Measurements from ENCODE around the gene C7orf57. TPM values are rescaled to one million over a fixed set of nuclear protein-coding genes. Genes with fewer than 3 reads are reported as not detected.

Gene C7orf57
- total and polyA plus RNA-seq, 4 donors, result 1.6 to 14.5 (median 5.8) TPM

- no peak overlapping the region for H3K9ac ChIP-seq (ENCODE audit: insufficient read depth in 1 of 2, low read length in 2 of 2)
- TF ChIP-seq, protein P1, sequence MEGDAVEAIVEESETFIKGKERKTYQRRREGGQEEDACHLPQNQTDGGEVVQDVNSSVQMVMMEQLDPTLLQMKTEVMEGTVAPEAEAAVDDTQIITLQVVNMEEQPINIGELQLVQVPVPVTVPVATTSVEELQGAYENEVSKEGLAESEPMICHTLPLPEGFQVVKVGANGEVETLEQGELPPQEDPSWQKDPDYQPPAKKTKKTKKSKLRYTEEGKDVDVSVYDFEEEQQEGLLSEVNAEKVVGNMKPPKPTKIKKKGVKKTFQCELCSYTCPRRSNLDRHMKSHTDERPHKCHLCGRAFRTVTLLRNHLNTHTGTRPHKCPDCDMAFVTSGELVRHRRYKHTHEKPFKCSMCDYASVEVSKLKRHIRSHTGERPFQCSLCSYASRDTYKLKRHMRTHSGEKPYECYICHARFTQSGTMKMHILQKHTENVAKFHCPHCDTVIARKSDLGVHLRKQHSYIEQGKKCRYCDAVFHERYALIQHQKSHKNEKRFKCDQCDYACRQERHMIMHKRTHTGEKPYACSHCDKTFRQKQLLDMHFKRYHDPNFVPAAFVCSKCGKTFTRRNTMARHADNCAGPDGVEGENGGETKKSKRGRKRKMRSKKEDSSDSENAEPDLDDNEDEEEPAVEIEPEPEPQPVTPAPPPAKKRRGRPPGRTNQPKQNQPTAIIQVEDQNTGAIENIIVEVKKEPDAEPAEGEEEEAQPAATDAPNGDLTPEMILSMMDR (IDR thresholded peaks at IDR 0.05; ENCODE audit: control extremely low read depth, extremely low read depth), result no peak
- H3K27ac ChIP-seq (ENCODE audit: low read depth in 1 of 2, low read length in 1 of 2), result no peak overlapping the region
- ATAC-seq (ENCODE audit: insufficient read depth, low FRiP score) (no peak), DNase-seq (no peak)
- WGBS, 2 donors, result 81 to 91% methylated on average over 4 of the region's 4 CpGs
- no peaks in the 10 kb centered on the region for H3K4me1 ChIP-seq (ENCODE audit: control insufficient read depth in 5 of 5, insufficient read depth in 5 of 5, low read length in 5 of 5)
- H3K9me3 ChIP-seq (ENCODE audit: control insufficient read depth in 4 of 4, insufficient read depth in 3 of 4, low read length in 3 of 4), result no peaks in the 10 kb centered on the region
- H3K4me3 ChIP-seq, result no peak overlapping the region
- peaks cover 0 to 24% (median 6%) of the 10 kb centered on the region in 4 donors for H3K36me3 ChIP-seq (ENCODE audit: control insufficient read depth in 4 of 4, insufficient read depth in 4 of 4, low read length in 4 of 4)
- no peaks in the 10 kb centered on the region for H3K27me3 ChIP-seq (ENCODE audit: control insufficient read depth in 3 of 3, insufficient read depth in 3 of 3, low read length in 2 of 3)
Observed at GRCh38 chr7:48110868-48111267, 75.5 kb downstream of the C7orf57 start.

Other genes with a start within 250 kb of the C7orf57 start
- under 1 TPM; 0.26 to 0.80 TPM for gene PKD1L1, start 87.1 kb upstream of the C7orf57 start, total RNA-seq
- 1 to 10 TPM in 1 of 2 donors, under 1 TPM in 1; 0.30 to 1.1 TPM for gene PKD1L1, start 87.1 kb upstream of the C7orf57 start, polyA plus RNA-seq
- gene HUS1, start 55.9 kb upstream of the C7orf57 start, total RNA-seq, result 10 to 100 TPM; 26.5 to 33.9 TPM
- gene HUS1, start 55.9 kb upstream of the C7orf57 start, polyA plus RNA-seq, result 10 to 100 TPM; 10.3 to 12.1 TPM
- gene SUN3, start 6.4 kb upstream of the C7orf57 start, total RNA-seq, result not detected
- under 1 TPM; 0.18 to 0.53 TPM for gene SUN3, start 6.4 kb upstream of the C7orf57 start, polyA plus RNA-seq
- gene UPP1, start 53.7 kb downstream of the C7orf57 start, total RNA-seq, result 10 to 100 TPM in 1 of 2 donors, 1 to 10 TPM in 1; 6.1 to 96.5 TPM
- gene UPP1, start 53.7 kb downstream of the C7orf57 start, polyA plus RNA-seq, result 100 to 1,000 TPM in 1 of 2 donors, 10 to 100 TPM in 1; 69.2 to 282 TPM
- 10 to 100 TPM in 1 of 2 donors, 1 to 10 TPM in 1; 5.1 to 23.2 TPM for gene ABCA13, start 135.9 kb downstream of the C7orf57 start, total RNA-seq
- gene ABCA13, start 135.9 kb downstream of the C7orf57 start, polyA plus RNA-seq, result 1 to 10 TPM; 1.2 to 1.9 TPM

All from lung (tissue), 12 donors.